ENCODE measurements around the gene RNF14.

GRCh38 chr5:141948812-141949211 lies 20.1 kb upstream of the RNF14 start:
- TF ChIP-seq, protein P1, sequence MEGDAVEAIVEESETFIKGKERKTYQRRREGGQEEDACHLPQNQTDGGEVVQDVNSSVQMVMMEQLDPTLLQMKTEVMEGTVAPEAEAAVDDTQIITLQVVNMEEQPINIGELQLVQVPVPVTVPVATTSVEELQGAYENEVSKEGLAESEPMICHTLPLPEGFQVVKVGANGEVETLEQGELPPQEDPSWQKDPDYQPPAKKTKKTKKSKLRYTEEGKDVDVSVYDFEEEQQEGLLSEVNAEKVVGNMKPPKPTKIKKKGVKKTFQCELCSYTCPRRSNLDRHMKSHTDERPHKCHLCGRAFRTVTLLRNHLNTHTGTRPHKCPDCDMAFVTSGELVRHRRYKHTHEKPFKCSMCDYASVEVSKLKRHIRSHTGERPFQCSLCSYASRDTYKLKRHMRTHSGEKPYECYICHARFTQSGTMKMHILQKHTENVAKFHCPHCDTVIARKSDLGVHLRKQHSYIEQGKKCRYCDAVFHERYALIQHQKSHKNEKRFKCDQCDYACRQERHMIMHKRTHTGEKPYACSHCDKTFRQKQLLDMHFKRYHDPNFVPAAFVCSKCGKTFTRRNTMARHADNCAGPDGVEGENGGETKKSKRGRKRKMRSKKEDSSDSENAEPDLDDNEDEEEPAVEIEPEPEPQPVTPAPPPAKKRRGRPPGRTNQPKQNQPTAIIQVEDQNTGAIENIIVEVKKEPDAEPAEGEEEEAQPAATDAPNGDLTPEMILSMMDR (IDR thresholded peaks at IDR 0.05 in 2 of 3, conservative IDR thresholded peaks at IDR 0.05 in 1 of 3; ENCODE audit: insufficient read depth in 2 of 3, low read depth in 1 of 3, low read length in 3 of 3) = no peak
- no peak for TF ChIP-seq TAF1 (IDR thresholded peaks at IDR 0.05; ENCODE audit: control insufficient read depth, extremely low read depth, insufficient read depth, low read length, severe bottlenecking)
- TF ChIP-seq, protein P2, sequence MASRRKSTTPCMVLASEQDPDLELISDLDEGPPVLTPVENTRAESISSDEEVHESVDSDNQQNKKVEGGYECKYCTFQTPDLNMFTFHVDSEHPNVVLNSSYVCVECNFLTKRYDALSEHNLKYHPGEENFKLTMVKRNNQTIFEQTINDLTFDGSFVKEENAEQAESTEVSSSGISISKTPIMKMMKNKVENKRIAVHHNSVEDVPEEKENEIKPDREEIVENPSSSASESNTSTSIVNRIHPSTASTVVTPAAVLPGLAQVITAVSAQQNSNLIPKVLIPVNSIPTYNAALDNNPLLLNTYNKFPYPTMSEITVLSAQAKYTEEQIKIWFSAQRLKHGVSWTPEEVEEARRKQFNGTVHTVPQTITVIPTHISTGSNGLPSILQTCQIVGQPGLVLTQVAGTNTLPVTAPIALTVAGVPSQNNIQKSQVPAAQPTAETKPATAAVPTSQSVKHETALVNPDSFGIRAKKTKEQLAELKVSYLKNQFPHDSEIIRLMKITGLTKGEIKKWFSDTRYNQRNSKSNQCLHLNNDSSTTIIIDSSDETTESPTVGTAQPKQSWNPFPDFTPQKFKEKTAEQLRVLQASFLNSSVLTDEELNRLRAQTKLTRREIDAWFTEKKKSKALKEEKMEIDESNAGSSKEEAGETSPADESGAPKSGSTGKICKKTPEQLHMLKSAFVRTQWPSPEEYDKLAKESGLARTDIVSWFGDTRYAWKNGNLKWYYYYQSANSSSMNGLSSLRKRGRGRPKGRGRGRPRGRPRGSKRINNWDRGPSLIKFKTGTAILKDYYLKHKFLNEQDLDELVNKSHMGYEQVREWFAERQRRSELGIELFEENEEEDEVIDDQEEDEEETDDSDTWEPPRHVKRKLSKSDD (conservative IDR thresholded peaks at IDR 0.05; ENCODE audit: low read length) = no peak

Measured in K562 (cell line).